ENCODE data around the gene ZNF417.

GRCh38 chr19:57961785-57962184 lies 45.4 kb upstream of the ZNF417 start:
- TF ChIP-seq CTCF (IDR thresholded peaks at IDR 0.05; ENCODE audit: low read length) = no peak
- no peak for TF ChIP-seq EZH2 (IDR thresholded peaks at IDR 0.05; ENCODE audit: borderline replicate concordance, low read length)
